ENCODE measurements around the gene GUK1. TPM values are rescaled to one million over a fixed set of nuclear protein-coding genes. Genes with fewer than 3 reads are reported as not detected.

Gene GUK1
- total RNA-seq, 4 donors from 2014 or later: 124 to 406 (median 289) TPM

- no peak for DNase-seq
- H3K4me1 ChIP-seq: peaks cover 0 to 25% of the 10 kb centered on the region in 2 donors
- intact Hi-C loops (cut with DNase I; ENCODE audit: low total_unique reads): no loop called here
Observed at GRCh38 chr1:228105996-228106799, 33.9 kb upstream of the GUK1 start.

DNA sequence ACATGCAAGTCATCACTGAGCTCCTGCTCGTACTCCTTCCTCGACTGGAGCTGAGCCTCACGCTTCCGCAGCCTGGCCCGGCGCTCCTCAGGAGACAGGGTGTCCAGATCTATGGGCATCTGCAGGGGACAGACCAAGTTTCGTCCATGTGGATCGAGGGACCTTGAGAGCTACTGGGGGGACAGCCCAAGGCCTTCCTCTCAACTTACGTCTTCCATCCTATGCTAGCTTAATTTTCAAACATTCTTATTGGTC is 33.4 kb upstream of the GUK1 start:
- H3K4me3 ChIP-seq: no peak overlapping the region
- no peaks in the 10 kb centered on the region for H3K27me3 ChIP-seq
- no peak overlapping the region for H3K27ac ChIP-seq
- intact Hi-C loops (cut with DNase I; ENCODE audit: low total_unique reads): no loop called here
- H3K4me1 ChIP-seq: peaks cover 0 to 22% of the 10 kb centered on the region in 2 donors
- H3K9me3 ChIP-seq: no peaks in the 10 kb centered on the region
- H3K36me3 ChIP-seq: no peaks in the 10 kb centered on the region
- no peak for DNase-seq
- no peak for TF ChIP-seq POLR2A (IDR thresholded peaks at IDR 0.05)
- TF ChIP-seq CTCF (IDR thresholded peaks at IDR 0.05): no peak

More at GRCh38 chr1:228105996-228106799, 33.9 kb upstream of the GUK1 start:
- no peak overlapping the region for H3K4me3 ChIP-seq
- no peak overlapping the region for H3K27ac ChIP-seq
- H3K36me3 ChIP-seq: no peaks in the 10 kb centered on the region
- TF ChIP-seq CTCF (IDR thresholded peaks at IDR 0.05): no peak
- TF ChIP-seq POLR2A (IDR thresholded peaks at IDR 0.05): no peak
- no peaks in the 10 kb centered on the region for H3K27me3 ChIP-seq
- no peaks in the 10 kb centered on the region for H3K9me3 ChIP-seq

GRCh38 chr1:228107636-228108035 is 32.4 kb upstream of the GUK1 start:
- TF ChIP-seq CTCF (IDR thresholded peaks at IDR 0.05) (no peak), POLR2A (IDR thresholded peaks at IDR 0.05) (no peak)
- no peak for DNase-seq
- H3K9me3 ChIP-seq: no peaks in the 10 kb centered on the region
- H3K27me3 ChIP-seq: no peaks in the 10 kb centered on the region
- intact Hi-C loops (cut with DNase I; ENCODE audit: low total_unique reads): no loop called here
- H3K27ac ChIP-seq: no peak overlapping the region
- no peak overlapping the region for H3K4me3 ChIP-seq
- H3K4me1 ChIP-seq: peaks cover 0 to 16% of the 10 kb centered on the region in 2 donors
- no peaks in the 10 kb centered on the region for H3K36me3 ChIP-seq

GRCh38 chr1:228108055-228108690 is 31.9 kb upstream of the GUK1 start:
- H3K4me1 ChIP-seq: peaks cover 0 to 16% of the 10 kb centered on the region in 2 donors
- intact Hi-C loops (cut with DNase I; ENCODE audit: low total_unique reads): no loop called here
- peak overlapping the region; percentile 94 to 97 for H3K27ac ChIP-seq
- H3K27me3 ChIP-seq: no peaks in the 10 kb centered on the region
- no peaks in the 10 kb centered on the region for H3K36me3 ChIP-seq
- H3K4me3 ChIP-seq: peak overlapping the region; percentile 71 to 82
- no peak for TF ChIP-seq CTCF (IDR thresholded peaks at IDR 0.05)
- no peak for TF ChIP-seq POLR2A (IDR thresholded peaks at IDR 0.05)
- no peaks in the 10 kb centered on the region for H3K9me3 ChIP-seq
- DNase-seq: no peak

- Histone ChIP-seq H3K4me3 (peak overlapping the region; percentile 71 to 82), H3K9me3 (no peaks in the 10 kb centered on the region), H3K27ac (peak overlapping the region; percentile 94 to 97), H3K36me3 (no peaks in the 10 kb centered on the region), H3K27me3 (no peaks in the 10 kb centered on the region), H3K4me1 (peaks cover 0 to 13% of the 10 kb centered on the region in 2 donors)
- DNase-seq: no peak
- intact Hi-C loops (cut with DNase I; ENCODE audit: low total_unique reads): no loop called here
- TF ChIP-seq CTCF (IDR thresholded peaks at IDR 0.05) (no peak), POLR2A (IDR thresholded peaks at IDR 0.05) (no peak)
Observed at GRCh38 chr1:228108742-228109072, 31.4 kb upstream of the GUK1 start.

All from uterus (tissue), 4 donors.